Nephron (organoid): ENCODE data around the gene IFI27L1.
A peak's percentile ranks its signal among the peaks of the same experiment; 100 is the strongest.

ENCODE experiments used
- H3K27ac Mint-ChIP-seq, 3 experiments: 2 replicates each; pipeline ENCODE4 v1.8.0; 2020; ENCODE audit warnings: mixed read lengths in 3 of 3, mild to moderate bottlenecking in 2 of 3, moderate library complexity in 1 of 3
- H3K27me3 Mint-ChIP-seq: 2 replicates; pipeline ENCODE4 v1.8.0; 2021; ENCODE audit warnings: low read depth, mild to moderate bottlenecking, moderate library complexity, mixed read lengths
- H3K36me3 Mint-ChIP-seq: 2 replicates; pipeline ENCODE4 v1.8.0; 2020; ENCODE audit warnings: low read depth, mixed read lengths
- H3K4me1 Mint-ChIP-seq: 2 replicates; pipeline ENCODE4 v1.8.0; 2020; ENCODE audit warnings: mixed read lengths
- H3K4me3 Mint-ChIP-seq, 3 experiments: 2 replicates each; pipeline ENCODE4 v1.8.0; 2020; ENCODE audit warnings: mild to moderate bottlenecking in 3 of 3, mixed read lengths in 3 of 3, moderate library complexity in 2 of 3
- H3K9me3 Mint-ChIP-seq: 2 replicates; pipeline ENCODE4 v1.8.0; 2020; ENCODE audit warnings: mixed read lengths
- CTCF ChIP-seq, 3 experiments: fragments of 200-600 bp; sonication (generic); IDR thresholded peaks; one replicate each; pipeline ENCODE4 v1.5.0; 2021; ENCODE audit warnings: antibody characterized with exemption in 3 of 3; ENCODE audit not compliant: unreplicated experiment in 3 of 3

Gene IFI27L1

GRCh38 chr14:94119071-94119470 lies 38.0 kb downstream of the IFI27L1 start:
- Mint-ChIP-seq H3K36me3 (peaks cover 5% of the 10 kb centered on the region), H3K27me3 (peaks cover 10% of the 10 kb centered on the region), H3K4me3 (no peak overlapping the region), H3K27ac (no peak overlapping the region), H3K9me3 (peaks cover 14% of the 10 kb centered on the region), H3K4me1 (peaks cover 32% of the 10 kb centered on the region)
- no peak for TF ChIP-seq CTCF (IDR thresholded peaks at IDR 0.05; ENCODE audit: unreplicated experiment in 3 of 3)

- peaks cover 10% of the 10 kb centered on the region for H3K27me3 Mint-ChIP-seq
- H3K9me3 Mint-ChIP-seq: peaks cover 14% of the 10 kb centered on the region
- H3K27ac Mint-ChIP-seq: peak overlapping the region; percentile 43 to 77 (median 70)
- H3K4me1 Mint-ChIP-seq: peaks cover 16% of the 10 kb centered on the region
- peaks cover 5% of the 10 kb centered on the region for H3K36me3 Mint-ChIP-seq
- no peak for TF ChIP-seq CTCF (IDR thresholded peaks at IDR 0.05; ENCODE audit: unreplicated experiment in 3 of 3)
- no peak overlapping the region for H3K4me3 Mint-ChIP-seq
Observed at GRCh38 chr14:94120667-94121340, 39.7 kb downstream of the IFI27L1 start.

DNA sequence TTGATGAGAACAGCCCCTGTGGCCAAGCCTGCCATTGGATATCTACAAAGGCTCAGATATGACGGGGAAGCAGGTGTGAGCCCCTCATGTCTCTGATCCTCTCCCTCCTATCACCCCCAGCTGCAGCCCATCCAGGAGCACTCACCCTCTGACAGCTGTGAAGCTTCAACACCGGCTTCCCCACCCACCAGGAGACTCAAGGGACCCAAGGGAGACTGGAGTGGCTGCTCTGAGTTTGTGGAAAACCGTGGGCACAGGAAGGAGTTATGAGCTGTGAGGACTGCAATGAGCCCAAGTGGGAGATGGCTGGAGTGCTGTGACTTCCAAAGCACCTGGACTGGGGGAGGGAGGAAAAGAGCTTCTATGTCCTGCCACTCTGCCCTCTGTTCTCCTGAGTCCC lies 40.4 kb downstream of the IFI27L1 start:
- Mint-ChIP-seq H3K4me3 (no peak overlapping the region), H3K4me1 (peaks cover 16% of the 10 kb centered on the region), H3K36me3 (peaks cover 5% of the 10 kb centered on the region), H3K9me3 (peaks cover 14% of the 10 kb centered on the region), H3K27me3 (peaks cover 3% of the 10 kb centered on the region), H3K27ac (peak overlapping the region; percentile 43 to 77 (median 70))
- no peak for TF ChIP-seq CTCF (IDR thresholded peaks at IDR 0.05; ENCODE audit: unreplicated experiment in 3 of 3)

DNA sequence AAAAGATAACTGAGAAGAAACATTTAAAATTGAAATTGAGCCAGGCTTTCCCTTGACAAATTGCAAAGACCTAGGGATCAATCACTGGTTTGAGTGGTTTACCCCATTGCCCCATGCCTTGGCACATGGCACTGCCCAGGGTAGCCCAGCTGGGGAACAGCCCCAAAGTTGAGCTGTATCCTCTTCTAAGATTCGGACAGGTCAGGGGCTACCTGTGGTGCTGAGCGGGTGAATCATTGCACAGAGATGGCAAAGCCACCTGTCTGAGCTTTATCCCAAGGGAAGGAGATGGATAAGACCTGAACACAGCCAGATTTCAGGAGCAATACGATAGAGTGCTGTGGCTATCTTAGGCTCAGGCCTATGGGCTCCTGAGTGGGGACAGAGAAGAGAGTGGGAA lies 41.3 kb downstream of the IFI27L1 start:
- no peak overlapping the region for H3K4me3 Mint-ChIP-seq
- TF ChIP-seq CTCF (IDR thresholded peaks at IDR 0.05; ENCODE audit: unreplicated experiment in 3 of 3): no peak
- H3K27ac Mint-ChIP-seq: peak overlapping the region in 1 of 3 experiments; percentile 49
- H3K9me3 Mint-ChIP-seq: peaks cover 14% of the 10 kb centered on the region
- H3K36me3 Mint-ChIP-seq: peaks cover 5% of the 10 kb centered on the region
- peaks cover 16% of the 10 kb centered on the region for H3K4me1 Mint-ChIP-seq
- peaks cover 3% of the 10 kb centered on the region for H3K27me3 Mint-ChIP-seq

- peaks cover 16% of the 10 kb centered on the region for H3K4me1 Mint-ChIP-seq
- no peak for TF ChIP-seq CTCF (IDR thresholded peaks at IDR 0.05; ENCODE audit: unreplicated experiment in 3 of 3)
- peaks cover 14% of the 10 kb centered on the region for H3K9me3 Mint-ChIP-seq
- H3K36me3 Mint-ChIP-seq: peaks cover 5% of the 10 kb centered on the region
- H3K27ac Mint-ChIP-seq: no peak overlapping the region
- H3K4me3 Mint-ChIP-seq: no peak overlapping the region
- H3K27me3 Mint-ChIP-seq: peaks cover 3% of the 10 kb centered on the region
Observed at GRCh38 chr14:94123296-94123695, 42.2 kb downstream of the IFI27L1 start.

DNA sequence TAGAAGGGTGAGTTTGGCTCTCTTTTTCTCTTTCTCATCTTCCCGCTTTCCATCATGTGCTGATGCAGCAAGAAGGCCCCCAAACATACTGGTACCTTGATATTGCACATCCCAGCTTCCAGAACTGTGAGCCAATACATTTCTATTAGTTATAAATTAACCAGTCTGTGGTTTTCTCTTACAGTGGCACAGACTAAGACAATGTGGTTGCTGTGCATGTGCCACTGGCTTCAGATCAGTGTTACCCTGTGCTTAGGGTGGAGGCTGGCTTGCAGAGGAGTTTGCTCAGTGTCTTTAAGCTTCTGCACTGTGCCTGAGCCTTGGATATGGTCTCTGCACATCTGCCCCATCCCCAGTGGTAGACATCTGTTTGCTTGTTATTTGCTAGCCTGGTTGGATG lies 42.8 kb downstream of the IFI27L1 start:
- no peak overlapping the region for H3K4me3 Mint-ChIP-seq
- no peak overlapping the region for H3K27ac Mint-ChIP-seq
- no peak for TF ChIP-seq CTCF (IDR thresholded peaks at IDR 0.05; ENCODE audit: unreplicated experiment in 3 of 3)
- H3K9me3 Mint-ChIP-seq: peaks cover 14% of the 10 kb centered on the region
- H3K27me3 Mint-ChIP-seq: no peaks in the 10 kb centered on the region
- peaks cover 5% of the 10 kb centered on the region for H3K36me3 Mint-ChIP-seq
- peaks cover 16% of the 10 kb centered on the region for H3K4me1 Mint-ChIP-seq
